ENCODE measurements around the gene KRT74.

GRCh38 chr12:52522346-52523011 lies 51.2 kb downstream of the KRT74 start:
- no peak for TF ChIP-seq REST (IDR thresholded peaks at IDR 0.05; ENCODE audit: insufficient read depth in 1 of 2, low read depth in 2 of 2, low read length in 2 of 2)
- no peak for TF ChIP-seq POLR2AphosphoS5 (IDR thresholded peaks at IDR 0.05; ENCODE audit: low read depth, low read length)

Data from PFSK-1 (cell line).